HG03571 (cell line): ENCODE data around the gene MALRD1.

Experiments
- ATAC-seq: cut with Tn5 transposase; IDR thresholded peaks from one replicate; pipeline ENCODE4 v1.9.1; 2021; ENCODE audit not compliant: unreplicated experiment

MALRD1 gene

GRCh38 chr10:19628767-19629560 lies 580.4 kb downstream of the MALRD1 start:
- ATAC-seq: no peak

DNA sequence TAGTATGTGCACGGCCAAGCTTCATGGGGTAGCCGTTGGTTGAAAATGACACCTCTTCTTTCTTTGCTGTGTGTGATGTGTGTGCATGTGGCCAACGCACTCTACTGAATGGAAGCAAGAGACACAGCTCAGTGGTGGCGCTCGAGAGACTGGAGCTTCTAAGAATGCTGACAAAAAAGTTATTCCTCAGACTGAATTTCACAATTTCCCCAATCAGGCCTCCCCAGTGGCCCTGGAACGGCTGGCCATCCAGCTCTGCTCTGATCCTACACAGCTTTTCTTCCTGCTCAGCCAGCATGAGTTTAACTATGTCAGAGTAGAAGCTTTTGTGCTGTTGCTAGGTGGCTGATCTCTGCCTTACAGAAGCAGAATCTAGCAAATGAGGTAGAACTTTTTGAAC lies 581.0 kb downstream of the MALRD1 start:
- no peak for ATAC-seq

DNA sequence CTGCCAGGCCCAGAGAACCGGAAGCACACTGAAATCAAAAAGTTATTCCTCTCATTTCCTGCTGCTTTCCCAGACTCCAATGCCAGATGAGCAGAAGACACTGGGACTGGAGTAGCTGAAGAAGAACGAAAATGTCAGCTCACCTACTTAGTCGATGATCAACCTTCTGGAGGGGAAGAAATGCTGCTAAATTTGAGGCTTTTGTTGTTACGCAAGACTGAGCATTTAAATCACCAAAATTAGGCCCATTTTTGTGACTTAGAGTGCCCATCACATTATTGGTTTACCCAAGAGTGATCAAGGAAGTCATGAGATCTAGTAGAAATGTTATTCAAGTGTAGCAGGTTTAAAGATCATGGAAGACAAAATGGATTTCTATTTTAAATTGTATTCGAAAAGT lies 585.6 kb downstream of the MALRD1 start:
- no peak for ATAC-seq

DNA sequence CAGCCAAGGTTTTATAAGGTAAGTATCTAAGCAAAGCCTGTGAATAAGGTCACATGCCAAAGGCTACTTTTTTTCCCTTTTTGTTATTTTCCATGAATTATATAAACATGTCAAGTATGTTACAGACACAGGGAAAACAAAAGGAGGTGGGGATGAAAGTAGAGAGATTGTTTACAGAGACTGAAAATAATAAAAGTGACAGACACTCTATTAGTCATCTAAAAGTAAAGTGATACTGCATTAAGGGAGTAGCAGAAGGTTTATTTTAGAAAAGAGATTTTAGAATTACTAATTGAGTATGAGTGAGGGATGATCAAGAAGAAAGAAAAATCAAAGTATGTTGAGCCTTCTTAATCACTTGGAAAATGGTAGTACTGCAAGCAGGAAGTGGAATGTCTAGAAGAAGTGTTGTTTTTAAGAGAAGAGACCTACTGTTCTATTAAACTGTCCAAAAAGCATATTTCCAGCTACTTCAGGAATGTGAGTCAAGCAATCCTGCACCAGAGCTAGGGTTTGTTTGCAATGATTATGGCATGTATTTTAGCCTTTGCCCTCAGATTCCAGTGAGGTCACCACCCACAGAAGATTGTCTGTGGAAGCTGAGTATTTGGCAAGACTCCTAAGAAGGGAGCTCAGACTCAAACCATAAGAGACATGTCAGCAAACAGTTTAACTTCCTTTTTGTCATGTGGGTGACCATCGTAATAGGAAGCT lies 589.7 kb downstream of the MALRD1 start:
- no peak for ATAC-seq

- no peak for ATAC-seq
Observed at GRCh38 chr10:19638896-19639233, 590.3 kb downstream of the MALRD1 start.

DNA sequence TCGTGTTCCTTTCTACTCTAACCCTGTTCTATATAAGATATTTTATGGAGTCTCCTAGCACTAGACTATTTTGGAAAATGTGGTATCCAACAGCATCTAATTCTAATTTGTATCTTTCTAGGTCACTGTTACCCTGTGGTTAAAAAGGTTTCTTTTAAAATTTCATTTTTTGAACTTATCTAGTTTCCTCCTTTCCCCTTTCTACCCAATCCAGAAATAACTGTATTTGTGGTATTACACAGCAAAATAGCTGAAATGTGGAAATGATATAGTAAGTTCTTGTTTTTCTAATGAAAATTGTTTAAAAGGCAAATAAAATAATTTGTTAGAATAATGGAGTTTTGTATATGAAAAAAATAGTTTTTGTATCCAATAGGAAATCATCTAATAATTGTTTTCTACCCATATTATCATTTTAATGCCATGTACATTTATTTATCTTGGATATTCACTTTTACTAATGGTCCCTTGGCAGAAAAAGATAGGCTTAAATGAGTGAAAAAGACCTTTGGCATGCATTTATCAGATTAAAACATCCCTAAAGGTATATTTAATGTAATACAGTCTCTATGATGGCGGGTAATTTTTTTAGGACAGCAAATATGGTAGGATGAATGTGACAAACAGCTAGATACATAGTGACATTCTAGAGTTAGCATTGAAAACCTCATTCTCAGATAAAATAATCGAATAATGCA lies 592.1 kb downstream of the MALRD1 start:
- ATAC-seq: no peak

- ATAC-seq: no peak
Observed at GRCh38 chr10:19651549-19651948, 602.9 kb downstream of the MALRD1 start.

DNA sequence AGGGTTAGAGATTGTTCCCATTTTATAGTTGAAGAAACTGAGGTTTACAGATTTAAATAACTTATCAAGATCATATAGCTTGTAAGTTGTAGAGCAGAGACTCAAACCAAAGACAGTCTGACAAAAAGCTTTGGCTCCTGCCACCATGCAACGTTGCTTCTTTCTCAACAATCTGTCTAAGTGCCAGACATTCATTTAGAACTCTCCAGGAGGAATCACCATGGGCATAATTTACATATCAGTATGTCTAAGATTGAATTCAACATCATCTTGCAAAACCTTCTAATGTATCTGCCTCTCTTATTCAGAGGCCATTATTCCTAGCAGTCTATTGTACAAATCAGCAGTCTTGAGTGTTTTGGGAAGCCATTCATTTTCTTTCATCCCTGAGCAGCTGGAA lies 604.1 kb downstream of the MALRD1 start:
- ATAC-seq: no peak

DNA sequence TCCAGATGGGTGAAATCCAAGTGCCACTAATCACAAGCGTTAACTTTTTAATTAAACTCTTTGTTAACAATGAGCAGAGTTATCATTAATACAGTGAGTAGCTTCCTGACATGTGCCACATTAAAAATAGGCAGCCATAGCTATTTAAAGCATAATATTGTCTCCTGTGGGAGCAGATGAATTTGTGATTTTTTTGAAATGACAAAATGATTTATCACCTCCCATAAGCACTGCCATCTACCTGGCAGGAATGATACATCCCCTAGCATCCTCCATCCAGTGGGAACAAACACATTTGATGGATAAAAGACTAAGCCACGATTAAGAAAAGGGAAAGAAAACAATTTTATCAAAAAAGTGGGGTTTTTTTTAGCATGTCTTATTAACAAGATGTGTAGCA lies 605.3 kb downstream of the MALRD1 start:
- no peak for ATAC-seq

- ATAC-seq: no peak
Observed at GRCh38 chr10:19654576-19654975, 606.0 kb downstream of the MALRD1 start.

GRCh38 chr10:19656420-19657042 lies 607.9 kb downstream of the MALRD1 start:
- ATAC-seq: no peak

DNA sequence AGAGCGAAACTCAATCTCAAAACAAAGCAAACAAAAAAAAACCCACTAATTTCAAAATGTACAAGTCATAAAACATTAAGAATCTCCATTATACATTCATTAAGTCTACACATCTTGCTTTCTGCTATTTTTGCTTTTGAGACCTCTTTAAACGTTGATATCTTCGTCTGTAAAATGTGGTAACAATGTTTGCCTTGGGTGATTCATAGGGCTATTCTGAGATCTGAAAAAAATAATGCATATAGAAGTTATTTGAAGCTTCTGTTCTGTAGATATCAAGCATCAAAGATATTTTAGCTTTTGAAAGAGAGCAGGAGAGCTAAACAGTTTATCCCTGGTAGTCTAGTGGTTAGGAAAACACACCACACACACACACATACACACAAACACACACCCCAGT lies 609.5 kb downstream of the MALRD1 start:
- no peak for ATAC-seq

DNA sequence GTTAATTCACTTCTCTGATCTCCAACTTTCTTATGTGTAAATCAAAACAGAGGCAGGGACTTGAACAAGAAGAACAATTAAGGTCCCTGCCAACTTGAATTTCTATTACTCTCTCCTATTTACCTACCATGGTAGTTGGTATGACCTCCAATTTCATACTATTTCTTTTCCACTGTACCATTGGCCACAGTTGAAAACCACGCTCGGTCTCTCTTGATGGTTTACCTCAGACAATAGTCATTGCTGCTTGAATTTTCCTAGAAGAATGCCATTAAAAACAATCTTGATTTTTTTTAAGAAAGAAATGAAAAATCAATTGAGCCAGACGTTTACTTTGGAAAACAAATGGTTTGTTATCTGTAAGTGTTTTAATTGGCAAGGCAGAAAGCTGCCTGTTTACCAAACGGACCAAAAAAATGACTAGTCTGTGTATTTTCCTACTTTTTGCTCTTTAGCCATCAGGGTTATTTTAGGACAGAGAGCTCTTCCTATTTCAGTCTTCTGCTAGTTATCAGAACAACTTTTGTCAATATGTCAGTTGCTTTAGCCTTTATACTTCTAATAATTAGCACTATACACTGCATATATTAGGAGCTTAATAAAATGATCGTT lies 610.1 kb downstream of the MALRD1 start:
- ATAC-seq: no peak

GRCh38 chr10:19659920-19660655 lies 611.5 kb downstream of the MALRD1 start:
- no peak for ATAC-seq

DNA sequence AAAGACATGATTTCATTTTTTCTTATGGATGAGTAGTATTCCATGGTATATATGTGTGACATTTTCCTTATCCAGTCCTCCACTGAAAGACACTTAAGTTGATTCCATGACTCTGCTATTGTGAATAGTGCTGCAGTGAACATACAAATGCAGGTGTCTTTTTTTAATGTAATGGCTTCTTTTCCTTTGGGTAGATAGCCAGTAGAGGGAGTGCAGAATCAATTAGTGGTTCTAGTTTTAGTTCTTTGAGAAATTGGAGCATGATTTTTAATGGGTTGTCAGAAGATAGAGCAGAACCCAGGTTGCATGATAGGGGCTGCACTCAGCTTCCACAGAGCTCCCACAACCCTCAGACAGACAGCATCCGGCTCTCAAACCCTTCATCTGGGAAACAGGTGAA lies 614.7 kb downstream of the MALRD1 start:
- no peak for ATAC-seq

DNA sequence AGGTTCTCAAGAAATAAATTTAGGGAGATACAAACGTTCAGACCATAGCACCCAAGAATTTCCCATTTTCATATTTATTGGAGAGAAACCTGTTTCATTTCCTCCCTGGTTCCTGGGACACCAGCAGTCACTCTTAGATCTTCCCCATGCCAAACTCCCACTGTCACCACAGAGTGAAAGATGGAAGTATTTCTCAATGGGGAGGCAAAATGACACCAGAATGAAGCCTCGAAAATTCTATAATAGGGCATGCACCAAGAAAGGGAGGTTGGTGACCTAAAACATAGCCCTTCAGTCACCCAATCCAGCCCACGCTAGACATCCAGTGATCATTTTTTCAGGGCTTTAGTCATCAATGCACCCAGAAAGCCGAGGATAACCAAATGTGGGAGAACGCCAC lies 619.5 kb downstream of the MALRD1 start:
- no peak for ATAC-seq

- ATAC-seq: no peak
Observed at GRCh38 chr10:19676063-19676462, 627.5 kb downstream of the MALRD1 start.

GRCh38 chr10:19683356-19683755 lies 634.8 kb downstream of the MALRD1 start:
- no peak for ATAC-seq

DNA sequence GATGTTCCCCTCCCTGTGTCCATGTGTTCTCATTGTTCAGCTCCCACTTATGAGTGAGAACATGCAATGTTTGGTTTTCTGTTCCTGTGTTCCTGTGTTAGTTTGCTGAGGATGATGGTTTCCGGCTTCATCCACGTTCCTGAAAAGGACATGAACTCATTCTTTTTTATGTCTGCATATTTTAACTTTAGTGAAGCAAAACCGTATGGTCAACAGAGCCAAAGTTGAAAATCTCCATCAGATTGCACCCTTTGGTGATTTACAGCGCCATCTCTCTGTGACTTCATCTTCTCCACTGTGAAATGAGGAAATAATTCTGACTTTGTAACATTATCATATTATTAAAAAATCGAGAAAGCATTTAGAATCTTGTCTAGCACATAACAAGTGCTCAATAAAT lies 635.4 kb downstream of the MALRD1 start:
- ATAC-seq: no peak

DNA sequence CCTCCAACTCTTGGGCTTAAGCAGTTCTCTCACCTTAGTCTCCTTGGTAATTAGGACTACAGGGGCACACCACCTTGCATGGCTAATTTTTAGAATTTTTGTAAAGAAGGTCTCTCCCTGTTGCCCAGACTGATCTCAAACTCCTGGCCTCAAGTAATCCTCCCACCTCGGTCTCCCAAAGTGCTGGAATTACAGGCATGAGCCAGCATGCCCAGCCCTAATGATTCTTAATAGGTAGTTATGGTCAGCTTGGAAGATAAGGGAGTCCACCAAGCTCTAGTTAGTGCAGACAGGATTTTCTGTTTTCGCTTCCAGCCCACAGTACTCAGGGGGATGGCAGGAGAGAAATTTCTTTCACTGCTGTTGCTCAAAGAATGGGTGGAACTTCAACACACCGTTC lies 639.7 kb downstream of the MALRD1 start:
- ATAC-seq: no peak

DNA sequence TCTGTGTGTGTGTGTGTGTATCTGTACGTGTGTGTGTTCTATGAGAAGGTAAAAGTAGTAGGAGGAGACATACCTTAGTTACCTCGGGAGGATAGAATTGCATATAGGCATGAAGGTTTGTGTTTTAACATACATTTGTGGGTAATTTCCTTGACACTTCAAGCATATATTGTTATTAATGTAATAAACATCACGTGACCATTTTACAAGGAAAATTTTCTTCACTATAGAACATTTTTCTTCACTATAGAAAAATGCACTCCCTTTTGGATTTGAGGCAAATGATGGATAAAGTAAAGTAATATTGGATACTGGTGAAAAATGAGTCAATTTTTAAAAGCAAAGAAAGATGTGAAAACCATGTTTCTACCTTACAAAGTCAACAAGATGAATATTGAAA lies 640.6 kb downstream of the MALRD1 start:
- ATAC-seq: no peak
